Liver (tissue), 9 donors: Measurements from ENCODE around the gene TMEM232. TPM values are rescaled to one million over a fixed set of nuclear protein-coding genes. Genes with fewer than 3 reads are reported as not detected.

Experiments
- DNase-seq: peaks from one replicate; pipeline ENCODE4 v3.0.0-alpha.2; 2017; ENCODE audit warnings: low spot score
- H3K27ac ChIP-seq, 2 donors: one replicate each; pipeline ENCODE4 v1.7.0; 2013; ENCODE audit warnings: inconsistent platforms in 2 of 2, low read length in 2 of 2, control low read depth in 1 of 2, low read depth in 1 of 2, mild to moderate bottlenecking in 1 of 2
- H3K27me3 ChIP-seq, 4 donors: one replicate each; pipeline versions ENCODE4 v1.6.1 to v1.7.0; 2013; ENCODE audit warnings: low read length in 3 of 4, inconsistent platforms in 1 of 4, mild to moderate bottlenecking in 1 of 4, moderate library complexity in 1 of 4; ENCODE audit not compliant: control insufficient read depth in 4 of 4, insufficient read depth in 4 of 4
- H3K36me3 ChIP-seq, 4 donors: one replicate each; pipeline versions ENCODE4 v1.6.1 to v1.7.0; 2013; ENCODE audit warnings: low read length in 3 of 4, mild to moderate bottlenecking in 3 of 4, low read depth in 1 of 4, moderate library complexity in 1 of 4; ENCODE audit not compliant: control insufficient read depth in 4 of 4, insufficient read depth in 3 of 4
- H3K4me1 ChIP-seq, 4 donors: one replicate each; pipeline versions ENCODE4 v1.6.1 to v1.7.0; 2013; ENCODE audit warnings: low read length in 3 of 4, mild to moderate bottlenecking in 3 of 4, moderate library complexity in 1 of 4; ENCODE audit not compliant: control insufficient read depth in 4 of 4, insufficient read depth in 4 of 4
- H3K4me3 ChIP-seq, 3 donors: one replicate each; pipeline versions ENCODE4 v1.6.1 to v1.7.0; 2013; ENCODE audit warnings: low read length in 3 of 3, control low read depth in 1 of 3, low read depth in 1 of 3, mild to moderate bottlenecking in 1 of 3
- H3K9ac ChIP-seq, 2 donors: one replicate each; pipeline ENCODE4 v1.7.0; 2013; ENCODE audit warnings: low read length in 2 of 2, mild to moderate bottlenecking in 2 of 2, moderate library complexity in 2 of 2, control low read depth in 1 of 2, low read depth in 1 of 2
- H3K9me3 ChIP-seq, 4 donors: one replicate each; pipeline versions ENCODE4 v1.6.1 to v1.7.0; 2013; ENCODE audit warnings: low read length in 3 of 4; ENCODE audit not compliant: control insufficient read depth in 4 of 4
- EGR1 ChIP-seq, 2 donors: IDR thresholded peaks; 2 replicates each; pipeline ENCODE4 v1.6.1; 2016 to 2018; ENCODE audit warnings: antibody characterized with exemption in 2 of 2, low read depth in 2 of 2
- FOXA1 ChIP-seq: IDR thresholded peaks from 2 replicates; pipeline ENCODE4 v1.6.1; 2016; ENCODE audit warnings: antibody characterized with exemption
- FOXA2 ChIP-seq: IDR thresholded peaks from 2 replicates; pipeline ENCODE4 v1.6.1; 2016; ENCODE audit warnings: antibody characterized with exemption
- GABPA ChIP-seq, 2 donors: IDR thresholded peaks in 1 of 2; conservative IDR thresholded peaks in 1 of 2; 2 replicates each; pipeline ENCODE4 v1.6.1; 2016; ENCODE audit warnings: antibody characterized with exemption in 2 of 2, mild to moderate bottlenecking in 1 of 2, moderate library complexity in 1 of 2
- HNF4A ChIP-seq, 2 donors: conservative IDR thresholded peaks; 2 replicates each; pipeline ENCODE4 v1.6.1; 2016; ENCODE audit warnings: antibody characterized with exemption in 2 of 2, mild to moderate bottlenecking in 2 of 2
- HNF4G ChIP-seq: IDR thresholded peaks from 2 replicates; pipeline ENCODE4 v1.6.1; 2016; ENCODE audit warnings: antibody characterized with exemption
- JUND ChIP-seq, 2 donors: IDR thresholded peaks; 2 replicates each; pipeline ENCODE4 v1.6.1; 2016; ENCODE audit warnings: antibody characterized with exemption in 2 of 2
- NR2F2 ChIP-seq: IDR thresholded peaks from 2 replicates; pipeline ENCODE4 v1.6.1; 2016; ENCODE audit warnings: antibody characterized with exemption
- RAD21 ChIP-seq, 2 donors: IDR thresholded peaks; 2 replicates each; pipeline ENCODE4 v1.6.1; 2016; ENCODE audit warnings: antibody characterized with exemption in 2 of 2, mild to moderate bottlenecking in 2 of 2
- RXRA ChIP-seq, 2 donors: IDR thresholded peaks; 2 replicates each; pipeline ENCODE4 v1.6.1; 2017 to 2018; ENCODE audit warnings: antibody characterized with exemption in 2 of 2, mild to moderate bottlenecking in 1 of 2
- SP1 ChIP-seq: IDR thresholded peaks from 2 replicates; pipeline ENCODE4 v1.6.1; 2018; ENCODE audit warnings: antibody characterized with exemption, mild to moderate bottlenecking
- TAF1 ChIP-seq: conservative IDR thresholded peaks from 2 replicates; pipeline ENCODE4 v1.6.1; 2016; ENCODE audit warnings: antibody characterized with exemption, mild to moderate bottlenecking
- YY1 ChIP-seq: IDR thresholded peaks from 2 replicates; pipeline ENCODE4 v1.6.1; 2016; ENCODE audit warnings: antibody characterized with exemption, mild to moderate bottlenecking
- WGBS: extraction: QIAGEN DNeasy Blood & Tissue Kit; methylation state at CpG from one replicate; pipeline ENCODE4 v1.1.7; 2013; 5-methylcytosine and 5-hydroxymethylcytosine counted together
- polyA plus RNA-seq, 2 donors: library from polyadenylated mRNA; stranded (reverse) in 1 of 2; unstranded in 1 of 2; fragments of 200-250 nt in 1 of 2; fragments of >200 nt in 1 of 2; fragmentation: Nextera tagmentation in 1 of 2; extraction: Ambion mirVana in 1 of 2; gene quantifications; one replicate each; pipeline versions ENCODE4 v1.2.1 to v1.2.3, GENCODE V29; 2013 to 2015
- total RNA-seq, 2 donors: library from RNA; depleted of rRNA; stranded (reverse); fragments of >200 nt; gene quantifications; one replicate each; pipeline ENCODE4 v1.2.3, GENCODE V29; 2014
- TF ChIP-seq, protein P1 (sequence below): IDR thresholded peaks from 2 replicates; pipeline ENCODE4 v1.6.1; 2016; ENCODE audit warnings: antibody characterized with exemption
- TF ChIP-seq, protein P2 (sequence below): IDR thresholded peaks from 2 replicates; pipeline ENCODE4 v1.6.1; 2016; ENCODE audit warnings: antibody characterized with exemption
- TF ChIP-seq, protein P3 (sequence below): fragments of 150-350 bp; IDR thresholded peaks from 2 replicates; pipeline ENCODE4 v1.5.1; 2017; ENCODE audit warnings: improper control_type of control experiment, low read depth, low read length; ENCODE audit not compliant: missing input control
- TF ChIP-seq, protein P4 (sequence below): IDR thresholded peaks from 2 replicates; pipeline ENCODE4 v1.6.1; 2016; ENCODE audit warnings: antibody characterized with exemption, mild to moderate bottlenecking
- TF ChIP-seq, protein P5 (sequence below): IDR thresholded peaks from 2 replicates; pipeline ENCODE4 v1.6.1; 2016; ENCODE audit warnings: antibody characterized with exemption
- donor health status: healthy.
- donor health status: healthy.
- donor health status: healthy.
- donor health status: healthy.
- donor health status: healthy.

Gene TMEM232
- total and polyA plus RNA-seq, 4 donors = 0.39 to 2.5 (median 1.0) TPM

DNA sequence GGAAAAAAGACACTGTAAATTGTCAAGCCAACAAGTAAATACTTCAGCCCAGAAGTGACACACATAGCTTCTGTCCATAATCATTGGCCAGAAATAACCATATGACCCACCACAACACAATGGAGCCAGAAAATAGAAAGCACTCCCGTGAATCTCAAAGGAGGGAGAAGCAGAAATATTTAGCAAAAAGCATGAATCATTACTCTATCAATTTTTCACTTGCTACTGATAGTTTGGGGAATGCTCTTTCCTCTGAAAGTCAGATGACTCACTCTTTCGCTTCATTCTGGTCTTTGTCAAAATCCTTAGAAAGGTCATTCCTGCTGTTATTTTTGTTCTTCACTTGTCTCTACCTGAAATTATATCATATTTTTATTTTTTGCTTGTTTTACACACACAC, 312.6 kb downstream of the TMEM232 start (continued):
- TF ChIP-seq, protein P1, sequence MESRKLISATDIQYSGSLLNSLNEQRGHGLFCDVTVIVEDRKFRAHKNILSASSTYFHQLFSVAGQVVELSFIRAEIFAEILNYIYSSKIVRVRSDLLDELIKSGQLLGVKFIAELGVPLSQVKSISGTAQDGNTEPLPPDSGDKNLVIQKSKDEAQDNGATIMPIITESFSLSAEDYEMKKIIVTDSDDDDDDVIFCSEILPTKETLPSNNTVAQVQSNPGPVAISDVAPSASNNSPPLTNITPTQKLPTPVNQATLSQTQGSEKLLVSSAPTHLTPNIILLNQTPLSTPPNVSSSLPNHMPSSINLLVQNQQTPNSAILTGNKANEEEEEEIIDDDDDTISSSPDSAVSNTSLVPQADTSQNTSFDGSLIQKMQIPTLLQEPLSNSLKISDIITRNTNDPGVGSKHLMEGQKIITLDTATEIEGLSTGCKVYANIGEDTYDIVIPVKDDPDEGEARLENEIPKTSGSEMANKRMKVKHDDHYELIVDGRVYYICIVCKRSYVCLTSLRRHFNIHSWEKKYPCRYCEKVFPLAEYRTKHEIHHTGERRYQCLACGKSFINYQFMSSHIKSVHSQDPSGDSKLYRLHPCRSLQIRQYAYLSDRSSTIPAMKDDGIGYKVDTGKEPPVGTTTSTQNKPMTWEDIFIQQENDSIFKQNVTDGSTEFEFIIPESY = no peak
- TF ChIP-seq HNF4A (conservative IDR thresholded peaks at IDR 0.05) = no peak
- no peak for TF ChIP-seq NR2F2
- TF ChIP-seq FOXA2 = no peak
- TF ChIP-seq, protein P2, sequence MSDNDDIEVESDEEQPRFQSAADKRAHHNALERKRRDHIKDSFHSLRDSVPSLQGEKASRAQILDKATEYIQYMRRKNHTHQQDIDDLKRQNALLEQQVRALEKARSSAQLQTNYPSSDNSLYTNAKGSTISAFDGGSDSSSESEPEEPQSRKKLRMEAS = no peak

DNA sequence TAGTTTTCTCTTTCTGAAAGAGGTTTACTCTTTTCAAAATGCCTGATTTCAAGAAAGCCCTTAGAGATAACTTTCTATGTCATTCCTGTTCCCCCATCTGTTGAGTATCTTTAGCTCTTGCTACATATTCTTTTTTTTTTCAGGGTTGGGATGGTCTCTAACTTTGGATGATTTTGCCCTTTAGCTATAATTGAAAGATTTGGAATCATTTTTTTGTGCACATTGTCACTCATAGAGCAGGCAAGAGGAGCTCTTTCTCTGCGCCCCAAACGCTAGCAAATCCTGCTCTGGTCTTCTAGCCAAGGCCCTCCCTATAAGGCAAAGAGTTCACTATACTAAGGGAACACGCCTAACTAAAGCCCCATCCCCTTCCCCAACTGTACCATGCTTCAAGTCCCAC, 316.9 kb downstream of the TMEM232 start:
- H3K27me3 ChIP-seq = no peaks in the 10 kb centered on the region
- H3K9ac ChIP-seq = no peak overlapping the region
- H3K36me3 ChIP-seq = no peaks in the 10 kb centered on the region
- H3K9me3 ChIP-seq = no peaks in the 10 kb centered on the region
- 89% methylated on average over 3 of the region's 3 CpGs for WGBS
- DNase-seq = no peak
- no peaks in the 10 kb centered on the region for H3K4me1 ChIP-seq
- TF ChIP-seq EGR1 (IDR thresholded peaks at IDR 0.05; ENCODE audit: low read depth in 2 of 2) = no peak
- TF ChIP-seq, protein P3, sequence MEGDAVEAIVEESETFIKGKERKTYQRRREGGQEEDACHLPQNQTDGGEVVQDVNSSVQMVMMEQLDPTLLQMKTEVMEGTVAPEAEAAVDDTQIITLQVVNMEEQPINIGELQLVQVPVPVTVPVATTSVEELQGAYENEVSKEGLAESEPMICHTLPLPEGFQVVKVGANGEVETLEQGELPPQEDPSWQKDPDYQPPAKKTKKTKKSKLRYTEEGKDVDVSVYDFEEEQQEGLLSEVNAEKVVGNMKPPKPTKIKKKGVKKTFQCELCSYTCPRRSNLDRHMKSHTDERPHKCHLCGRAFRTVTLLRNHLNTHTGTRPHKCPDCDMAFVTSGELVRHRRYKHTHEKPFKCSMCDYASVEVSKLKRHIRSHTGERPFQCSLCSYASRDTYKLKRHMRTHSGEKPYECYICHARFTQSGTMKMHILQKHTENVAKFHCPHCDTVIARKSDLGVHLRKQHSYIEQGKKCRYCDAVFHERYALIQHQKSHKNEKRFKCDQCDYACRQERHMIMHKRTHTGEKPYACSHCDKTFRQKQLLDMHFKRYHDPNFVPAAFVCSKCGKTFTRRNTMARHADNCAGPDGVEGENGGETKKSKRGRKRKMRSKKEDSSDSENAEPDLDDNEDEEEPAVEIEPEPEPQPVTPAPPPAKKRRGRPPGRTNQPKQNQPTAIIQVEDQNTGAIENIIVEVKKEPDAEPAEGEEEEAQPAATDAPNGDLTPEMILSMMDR = no peak
- TF ChIP-seq RXRA (IDR thresholded peaks at IDR 0.05) = no peak
- TF ChIP-seq, protein P1 = no peak
- no peak for TF ChIP-seq GABPA (IDR thresholded peaks at IDR 0.05 in 1 of 2, conservative IDR thresholded peaks at IDR 0.05 in 1 of 2)
- TF ChIP-seq RAD21 (IDR thresholded peaks at IDR 0.05) = no peak
- TF ChIP-seq NR2F2 = no peak
- TF ChIP-seq HNF4G = no peak
- TF ChIP-seq, protein P2 = no peak
- TF ChIP-seq SP1 = no peak
- no peak for TF ChIP-seq TAF1
- TF ChIP-seq, protein P4, sequence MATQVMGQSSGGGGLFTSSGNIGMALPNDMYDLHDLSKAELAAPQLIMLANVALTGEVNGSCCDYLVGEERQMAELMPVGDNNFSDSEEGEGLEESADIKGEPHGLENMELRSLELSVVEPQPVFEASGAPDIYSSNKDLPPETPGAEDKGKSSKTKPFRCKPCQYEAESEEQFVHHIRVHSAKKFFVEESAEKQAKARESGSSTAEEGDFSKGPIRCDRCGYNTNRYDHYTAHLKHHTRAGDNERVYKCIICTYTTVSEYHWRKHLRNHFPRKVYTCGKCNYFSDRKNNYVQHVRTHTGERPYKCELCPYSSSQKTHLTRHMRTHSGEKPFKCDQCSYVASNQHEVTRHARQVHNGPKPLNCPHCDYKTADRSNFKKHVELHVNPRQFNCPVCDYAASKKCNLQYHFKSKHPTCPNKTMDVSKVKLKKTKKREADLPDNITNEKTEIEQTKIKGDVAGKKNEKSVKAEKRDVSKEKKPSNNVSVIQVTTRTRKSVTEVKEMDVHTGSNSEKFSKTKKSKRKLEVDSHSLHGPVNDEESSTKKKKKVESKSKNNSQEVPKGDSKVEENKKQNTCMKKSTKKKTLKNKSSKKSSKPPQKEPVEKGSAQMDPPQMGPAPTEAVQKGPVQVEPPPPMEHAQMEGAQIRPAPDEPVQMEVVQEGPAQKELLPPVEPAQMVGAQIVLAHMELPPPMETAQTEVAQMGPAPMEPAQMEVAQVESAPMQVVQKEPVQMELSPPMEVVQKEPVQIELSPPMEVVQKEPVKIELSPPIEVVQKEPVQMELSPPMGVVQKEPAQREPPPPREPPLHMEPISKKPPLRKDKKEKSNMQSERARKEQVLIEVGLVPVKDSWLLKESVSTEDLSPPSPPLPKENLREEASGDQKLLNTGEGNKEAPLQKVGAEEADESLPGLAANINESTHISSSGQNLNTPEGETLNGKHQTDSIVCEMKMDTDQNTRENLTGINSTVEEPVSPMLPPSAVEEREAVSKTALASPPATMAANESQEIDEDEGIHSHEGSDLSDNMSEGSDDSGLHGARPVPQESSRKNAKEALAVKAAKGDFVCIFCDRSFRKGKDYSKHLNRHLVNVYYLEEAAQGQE = no peak
- no peak for TF ChIP-seq HNF4A (conservative IDR thresholded peaks at IDR 0.05)
- no peak for TF ChIP-seq JUND (IDR thresholded peaks at IDR 0.05)
- TF ChIP-seq FOXA1 = no peak
- TF ChIP-seq YY1 = no peak
- no peak for TF ChIP-seq FOXA2
- TF ChIP-seq, protein P5, sequence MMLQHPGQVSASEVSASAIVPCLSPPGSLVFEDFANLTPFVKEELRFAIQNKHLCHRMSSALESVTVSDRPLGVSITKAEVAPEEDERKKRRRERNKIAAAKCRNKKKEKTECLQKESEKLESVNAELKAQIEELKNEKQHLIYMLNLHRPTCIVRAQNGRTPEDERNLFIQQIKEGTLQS = no peak
- H3K4me3 ChIP-seq = no peak overlapping the region
- no peak overlapping the region for H3K27ac ChIP-seq
